Measurements from ENCODE around the gene LINC01488.

LINC01488 gene

DNA sequence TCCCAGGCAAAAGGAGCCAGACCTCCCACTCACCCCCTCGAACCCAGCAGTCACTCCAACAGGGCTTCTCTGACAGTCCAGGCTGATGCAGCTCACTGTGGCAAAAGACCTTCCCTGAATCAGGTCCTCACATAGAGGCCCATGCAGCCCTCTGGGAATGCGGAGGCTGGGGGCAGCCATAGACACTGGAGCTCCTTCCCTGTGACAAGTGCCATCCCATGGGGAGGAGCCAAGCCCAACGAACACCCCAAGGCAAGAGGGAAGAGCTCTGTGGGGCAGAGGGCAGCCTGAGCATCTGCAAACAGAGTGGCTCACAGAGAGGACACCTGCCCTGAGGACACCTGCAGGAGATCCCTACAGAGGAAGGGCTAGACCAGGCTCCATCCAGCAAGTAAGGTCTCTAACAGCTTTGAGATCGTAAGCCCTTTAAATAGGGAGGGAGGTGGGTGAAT, at the start of gene LINC01488:
Gene LINC01488, plus strand, starts transcription at position 271 of the 452 bp plus-strand sequence.
- no peak for DNase-seq

DNA sequence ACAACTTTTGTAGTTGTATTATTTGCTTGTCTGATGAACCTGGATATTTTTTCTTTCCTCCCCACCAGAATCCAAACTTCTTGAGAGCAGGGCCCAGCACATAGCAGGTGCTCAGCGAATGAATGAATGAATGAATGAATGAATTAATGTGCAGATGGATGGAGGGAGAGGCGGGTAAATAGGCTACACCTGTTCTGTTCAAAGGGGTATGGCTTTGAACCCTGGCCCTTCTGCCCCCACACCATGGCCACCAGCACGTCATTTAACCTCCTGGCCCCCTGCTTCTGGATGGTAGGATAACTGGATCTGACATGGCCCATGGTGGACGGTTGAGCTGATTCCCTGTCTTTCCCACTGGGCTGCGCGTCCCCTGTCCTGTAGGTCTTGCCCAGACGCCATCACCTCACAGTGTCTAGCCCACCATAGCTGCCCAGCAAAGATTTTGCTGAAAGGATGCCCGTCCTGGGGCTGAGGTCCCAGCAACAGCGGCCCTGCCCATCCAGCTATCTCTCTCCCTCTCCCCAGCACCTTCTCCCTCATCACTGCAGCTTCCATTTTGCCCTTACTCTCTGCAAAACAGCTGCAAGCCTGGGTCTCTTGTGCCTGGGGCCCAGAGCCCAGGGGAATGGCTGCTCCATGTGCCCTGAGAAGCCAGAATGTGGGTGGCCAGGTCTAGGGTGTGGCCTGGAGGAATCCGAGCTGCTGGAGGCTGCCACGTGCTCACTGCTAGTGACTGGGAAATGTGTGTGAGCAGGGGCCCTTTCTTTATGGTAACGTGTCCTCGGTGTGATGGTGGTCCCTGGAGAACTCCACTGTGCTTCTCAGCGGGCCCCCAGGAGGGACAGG, 49.3 kb upstream of the LINC01488 start:
- DNase-seq = no peak

DNA sequence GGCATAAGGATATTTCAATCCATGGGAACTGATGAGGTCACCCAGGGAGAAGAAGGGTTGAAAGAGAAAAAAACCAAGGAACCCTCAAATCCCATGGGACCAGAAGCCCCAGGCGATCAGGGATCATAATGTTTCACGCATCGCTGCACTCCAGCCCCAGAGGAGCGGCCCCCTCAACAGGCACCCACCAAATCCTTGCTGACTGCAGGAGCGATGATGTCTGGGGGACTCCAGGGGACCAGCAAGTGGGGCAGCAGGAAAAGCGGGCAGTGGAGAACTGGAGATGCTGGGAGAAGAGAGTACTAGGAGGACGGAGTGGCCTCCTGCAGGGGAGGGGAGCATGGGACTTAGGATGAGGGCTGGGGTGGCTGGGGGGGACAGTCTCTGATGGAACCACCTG, 47.7 kb upstream of the LINC01488 start:
- DNase-seq = no peak

DNA sequence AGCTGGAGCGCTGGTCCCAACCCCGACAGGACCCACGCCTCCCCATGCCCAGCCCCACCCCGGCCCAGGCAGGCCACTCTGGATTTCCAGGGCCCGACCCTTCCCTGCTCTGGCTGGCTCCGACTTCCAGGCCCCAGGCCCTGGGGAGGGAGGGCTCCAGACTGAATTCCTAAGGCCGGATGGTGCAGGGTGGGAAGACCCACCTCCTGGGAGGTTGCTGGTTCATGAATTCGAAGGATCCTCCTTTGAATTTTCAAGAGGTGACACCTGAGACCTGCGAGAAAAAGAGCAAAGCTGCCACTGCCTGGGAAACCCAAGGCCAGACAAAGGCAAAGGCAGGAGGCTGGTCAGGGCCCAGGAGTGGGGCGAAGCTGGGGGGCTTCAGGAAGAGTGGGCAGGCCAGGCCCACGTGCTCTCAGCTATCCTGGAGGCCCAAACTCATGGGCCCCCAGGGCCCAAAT, 47.0 kb upstream of the LINC01488 start:
- DNase-seq = no peak

DNA sequence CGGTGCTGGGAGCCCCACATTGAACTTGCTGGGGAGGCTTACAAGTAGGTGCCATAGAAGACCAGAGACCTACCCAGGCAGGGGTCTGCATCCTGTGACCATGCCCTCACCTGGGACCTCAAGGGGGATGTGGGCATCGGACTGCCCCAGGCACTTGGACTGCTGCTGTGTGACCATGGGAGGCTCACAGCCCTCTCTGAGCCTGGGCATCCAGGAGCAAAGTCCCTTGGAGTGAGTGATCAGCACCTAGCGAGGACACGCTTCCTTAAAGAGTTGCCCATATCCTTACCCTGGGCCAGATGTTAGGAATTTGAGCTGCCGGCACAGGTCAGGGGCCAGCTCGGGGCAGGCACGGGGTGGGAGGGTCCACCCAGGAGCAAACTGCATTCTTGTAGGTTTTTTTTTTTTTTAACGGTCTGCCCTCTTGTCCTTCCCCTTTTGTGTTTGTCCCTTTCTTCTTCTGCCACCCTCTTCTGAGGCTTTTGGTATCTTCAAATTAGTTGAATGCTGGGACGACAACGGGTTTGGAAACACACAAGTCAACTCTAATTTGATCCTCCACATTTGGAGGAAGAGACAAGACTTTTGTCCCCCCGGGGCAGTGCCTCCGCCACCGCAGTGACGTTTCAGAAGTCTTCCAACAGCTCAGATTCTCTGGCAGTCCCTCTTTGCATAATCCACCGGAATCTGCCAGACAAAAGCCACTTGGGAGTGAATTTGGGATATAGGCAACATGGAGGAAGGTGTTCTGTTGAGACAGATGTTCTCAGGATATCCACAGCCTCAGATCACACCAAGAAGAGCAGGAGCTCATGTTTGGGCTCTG, 46.1 kb upstream of the LINC01488 start:
- DNase-seq = no peak

DNA sequence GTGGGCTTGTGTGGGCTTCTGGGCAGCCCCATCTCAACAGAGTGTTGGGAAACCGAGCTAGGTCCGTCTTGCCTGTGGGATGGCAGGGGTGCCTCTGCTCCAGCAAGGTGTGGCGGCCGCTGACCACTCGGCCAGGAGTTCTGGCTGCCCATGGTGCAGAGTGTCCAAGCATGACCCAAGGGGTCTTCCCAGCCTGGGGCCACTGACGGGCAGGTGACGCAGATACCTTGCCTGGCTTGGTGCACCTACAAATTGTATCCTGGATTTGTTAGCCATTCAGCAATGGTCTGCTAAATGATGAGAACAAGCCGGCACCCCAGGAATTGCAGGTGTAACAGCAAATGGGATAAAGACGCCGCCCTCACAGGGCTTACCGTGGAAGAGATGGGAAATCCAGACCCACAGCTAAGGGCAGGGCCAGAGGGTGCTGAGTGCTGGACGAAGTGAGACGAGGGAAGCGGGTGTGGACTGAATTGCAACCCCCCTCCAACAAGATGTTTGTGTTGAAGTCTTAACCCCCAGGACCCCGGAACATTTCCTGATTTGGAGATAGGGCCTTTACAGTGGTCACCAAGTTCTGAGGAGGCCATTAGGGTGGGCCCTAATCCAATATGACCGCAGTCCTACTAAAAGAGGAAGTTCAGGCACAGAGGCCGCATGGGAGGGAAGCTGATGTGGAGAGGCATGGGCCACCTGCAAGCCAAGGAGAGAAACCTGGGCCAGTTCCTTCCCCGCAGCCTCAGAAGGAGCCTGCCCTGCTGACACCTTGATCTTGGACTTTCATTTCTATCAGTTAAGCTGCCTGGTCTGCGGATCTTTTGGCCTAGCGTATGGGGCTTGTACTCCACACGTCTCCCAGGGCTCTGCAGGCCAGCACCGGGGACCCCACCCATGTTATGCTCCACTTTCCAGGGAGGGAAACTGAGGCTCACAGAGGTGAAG, 45.2 kb upstream of the LINC01488 start:
- DNase-seq = no peak

DNA sequence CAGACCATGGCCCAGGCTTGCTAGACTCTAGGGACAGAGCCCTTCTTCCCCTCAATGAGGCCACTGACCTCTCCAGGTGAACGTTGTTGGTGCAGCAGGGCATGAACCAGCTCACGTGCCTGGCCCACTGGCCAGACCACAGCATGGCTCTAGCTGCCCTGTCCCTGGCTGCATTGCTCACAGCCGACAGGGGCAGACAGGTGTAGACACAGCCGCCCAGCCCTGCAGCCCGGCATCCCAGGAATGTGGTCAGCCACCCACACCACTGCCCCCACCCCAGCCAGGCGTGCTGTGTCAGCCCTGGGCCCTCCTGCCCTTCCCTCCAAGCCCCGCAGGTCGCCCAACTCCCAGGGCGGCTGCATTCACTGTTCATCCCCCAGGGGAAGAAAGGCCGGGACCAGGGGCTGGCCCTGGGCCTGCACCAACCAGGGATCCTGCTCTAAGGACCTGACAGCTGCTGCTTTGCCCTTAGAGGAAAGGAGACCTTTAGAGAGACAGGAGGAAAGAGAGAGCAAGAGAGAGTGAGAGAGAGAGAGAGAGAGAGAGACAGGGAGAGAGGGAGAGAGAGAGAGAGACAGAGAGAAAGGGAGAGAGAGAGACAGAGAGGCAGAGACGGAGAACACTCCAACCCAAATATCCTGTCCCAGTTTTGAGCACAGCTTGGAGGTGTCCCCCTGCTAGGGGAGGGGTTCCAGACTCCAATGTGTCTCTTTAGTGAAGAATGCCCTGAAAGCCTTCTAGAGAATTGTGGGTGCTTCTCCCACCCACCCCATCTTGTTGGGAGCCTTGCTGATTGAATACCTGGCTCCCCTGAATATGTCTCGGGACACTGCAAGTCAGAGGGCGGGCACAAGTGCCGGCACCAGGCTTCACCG, 44.2 kb upstream of the LINC01488 start:
- DNase-seq = no peak

DNA sequence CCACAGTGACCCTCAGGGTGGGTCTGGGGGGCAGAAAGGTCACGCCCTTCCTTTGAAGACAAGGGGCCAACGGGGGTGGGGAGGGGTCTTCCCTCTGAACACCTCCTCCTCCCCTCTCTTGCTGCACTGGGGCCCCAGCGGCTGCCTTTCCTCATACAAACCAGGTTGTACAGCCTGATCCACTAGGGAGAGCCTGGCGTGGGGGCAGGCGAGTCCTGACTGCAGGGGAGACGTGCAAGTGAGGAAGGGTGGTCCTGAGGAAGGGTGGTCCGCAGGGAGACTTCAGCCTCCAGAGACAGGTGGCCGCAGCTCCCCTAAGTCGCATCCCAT, 43.6 kb upstream of the LINC01488 start:
- DNase-seq = no peak

DNA sequence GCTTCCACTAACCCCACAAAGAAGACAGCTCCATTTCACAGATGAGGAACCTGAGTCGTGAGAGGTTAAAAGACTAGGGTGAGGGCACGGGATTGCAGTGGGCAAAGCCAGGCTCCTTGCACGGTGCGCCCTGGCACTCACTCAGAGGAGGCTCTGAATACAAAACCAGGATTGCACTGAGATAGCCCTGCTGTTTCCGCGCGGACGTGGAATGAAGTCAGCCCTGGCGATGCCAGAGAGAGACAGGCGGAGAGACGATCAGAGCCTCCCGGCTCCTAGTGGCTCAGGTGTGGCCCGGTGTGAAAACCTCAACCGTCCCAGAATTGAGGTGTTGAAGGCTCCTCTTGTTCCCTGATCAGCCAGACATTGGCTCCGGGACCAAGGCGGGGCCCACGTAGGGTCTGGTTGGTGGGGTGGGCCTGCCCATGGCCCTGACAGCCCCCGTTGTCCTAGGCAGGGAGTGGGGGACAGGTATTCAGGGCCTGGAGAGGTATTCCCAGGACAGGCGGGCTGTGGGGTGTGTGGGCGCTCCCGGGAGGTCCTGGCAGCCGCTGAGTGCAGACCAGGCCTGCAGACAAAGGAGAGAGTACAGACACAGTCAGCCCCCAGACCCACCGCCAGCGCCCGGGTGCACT, 43.1 kb upstream of the LINC01488 start:
- no peak for DNase-seq

DNA sequence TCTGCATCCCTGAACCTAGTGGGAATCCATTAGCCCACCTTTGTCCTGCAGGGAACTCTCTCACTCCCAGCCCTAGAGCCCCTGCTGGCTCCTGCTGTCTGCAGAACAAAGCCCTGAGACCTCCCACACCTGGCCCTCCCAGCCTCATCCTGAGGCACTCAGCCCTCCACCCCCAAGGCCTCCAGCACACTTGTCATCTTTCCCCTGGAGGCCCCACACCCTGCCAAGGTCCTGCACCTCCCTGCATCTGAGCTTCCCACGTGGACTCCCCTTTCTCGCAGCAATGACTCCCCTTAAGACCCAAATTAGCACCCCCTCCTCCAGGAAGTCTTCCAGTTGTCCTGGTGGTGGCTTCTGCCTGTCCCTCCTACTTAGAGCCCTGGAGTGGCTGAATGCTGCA, 42.3 kb upstream of the LINC01488 start:
- no peak for DNase-seq

DNA sequence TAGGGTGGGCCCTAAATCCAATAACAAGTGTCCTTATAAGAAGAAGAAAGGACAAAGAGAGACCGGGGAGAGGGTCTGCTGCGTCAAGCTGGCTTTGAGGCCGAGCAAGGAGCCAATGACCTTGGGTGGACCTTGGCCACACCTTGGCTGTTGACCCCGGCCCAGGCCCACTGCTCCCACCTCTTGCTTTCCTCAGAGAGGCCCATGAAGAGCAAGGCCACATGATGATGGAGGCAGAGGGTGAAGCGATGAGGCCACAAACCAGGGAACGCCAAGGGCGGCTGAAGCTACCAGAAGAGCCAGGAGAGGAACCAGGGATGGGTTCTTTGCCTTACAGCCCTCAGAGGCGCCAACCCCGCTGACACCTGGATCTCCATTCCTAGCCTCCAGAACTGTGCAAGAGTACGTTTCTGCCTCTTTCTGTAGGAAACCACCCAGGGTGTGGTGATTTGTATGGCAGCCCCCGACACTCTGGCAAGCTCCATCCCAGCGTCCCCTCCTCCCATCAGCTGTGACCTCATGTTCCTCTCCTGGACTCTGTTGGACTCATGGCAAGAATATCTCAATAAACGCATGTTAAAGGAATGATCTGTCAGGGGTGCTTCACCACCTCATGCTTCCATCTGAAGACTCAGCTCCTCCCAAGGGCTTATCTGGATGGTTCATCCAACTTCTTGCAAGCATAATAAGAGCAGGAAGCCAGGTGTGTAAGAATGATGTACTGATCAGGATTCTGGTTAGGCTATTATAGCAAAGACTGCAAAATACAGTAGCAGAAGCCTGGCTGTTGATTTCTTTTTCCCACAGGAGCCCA, 41.6 kb upstream of the LINC01488 start:
- DNase-seq = no peak

DNA sequence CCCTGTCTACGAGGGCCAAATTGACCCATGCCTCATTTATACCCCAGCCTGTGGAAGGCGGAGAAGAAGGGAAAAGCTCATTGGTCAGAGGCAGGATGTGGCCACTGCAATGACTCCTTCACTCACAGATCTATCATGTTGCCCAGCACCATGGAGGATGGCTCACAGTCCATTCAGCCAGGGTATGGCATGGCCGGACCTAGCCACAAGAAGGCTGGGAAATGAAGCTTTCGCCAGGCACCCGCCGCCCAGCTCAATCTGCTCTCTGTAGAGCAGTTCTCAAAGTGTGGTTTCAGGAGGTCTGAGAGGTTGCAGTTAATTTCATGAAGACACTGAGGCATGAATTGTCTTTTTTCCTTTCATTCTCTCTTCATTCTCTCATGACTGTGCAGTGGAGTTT, 40.6 kb upstream of the LINC01488 start:
- DNase-seq = no peak

DNA sequence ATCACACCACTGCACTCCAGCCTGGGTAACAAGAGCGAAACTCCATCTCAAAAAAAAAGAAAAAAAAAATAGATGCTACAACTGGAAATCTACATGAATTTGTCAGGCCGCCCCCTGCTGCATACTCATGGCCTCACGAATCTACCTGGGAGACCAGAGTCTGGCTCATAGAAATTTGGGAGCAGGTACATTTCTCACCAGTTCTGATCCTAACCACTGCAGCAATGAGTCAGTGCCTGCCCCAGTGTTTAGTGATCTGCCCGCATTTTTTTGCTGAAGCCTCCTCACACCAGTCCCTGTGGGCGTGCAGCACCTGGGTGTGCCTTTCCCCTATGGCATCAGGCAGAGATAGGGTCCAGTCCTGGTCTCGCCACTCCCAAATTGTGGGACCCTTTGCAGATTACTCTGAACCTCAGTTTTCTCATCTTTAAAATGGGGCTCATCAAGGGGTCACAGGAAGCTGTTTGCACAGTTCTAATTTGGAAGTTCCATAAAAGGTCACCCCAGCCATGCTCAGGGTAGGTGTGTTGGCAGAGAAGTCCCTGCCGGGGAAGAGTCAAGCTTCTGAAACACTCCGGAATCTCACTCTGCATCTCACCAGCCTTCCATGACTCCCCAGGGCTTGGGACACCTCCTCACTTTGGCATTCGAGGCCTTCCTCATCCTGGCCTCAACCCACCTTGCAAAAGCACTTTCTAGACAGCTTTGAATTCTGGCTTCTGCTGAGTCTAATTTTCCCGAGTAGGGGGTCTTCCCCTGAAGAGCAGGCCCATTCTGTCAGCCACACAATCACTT, 39.3 kb upstream of the LINC01488 start:
- no peak for DNase-seq

DNA sequence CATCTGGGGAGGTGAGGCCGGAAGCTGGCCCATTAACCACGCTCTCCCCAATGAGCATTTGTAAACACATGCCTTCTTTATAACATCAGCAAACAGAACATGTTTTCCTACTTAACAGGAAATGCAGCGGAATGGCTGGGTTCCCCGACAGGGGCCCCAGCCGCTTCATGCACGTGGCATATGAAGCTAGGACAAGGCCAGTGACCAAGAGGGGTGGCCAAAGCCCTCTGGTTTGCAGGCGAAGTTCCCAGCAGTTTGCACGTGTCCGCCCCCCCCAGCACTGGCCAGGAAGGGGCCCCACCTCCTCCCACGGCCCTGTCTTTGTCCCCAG, 38.7 kb upstream of the LINC01488 start:
- no peak for DNase-seq

DNA sequence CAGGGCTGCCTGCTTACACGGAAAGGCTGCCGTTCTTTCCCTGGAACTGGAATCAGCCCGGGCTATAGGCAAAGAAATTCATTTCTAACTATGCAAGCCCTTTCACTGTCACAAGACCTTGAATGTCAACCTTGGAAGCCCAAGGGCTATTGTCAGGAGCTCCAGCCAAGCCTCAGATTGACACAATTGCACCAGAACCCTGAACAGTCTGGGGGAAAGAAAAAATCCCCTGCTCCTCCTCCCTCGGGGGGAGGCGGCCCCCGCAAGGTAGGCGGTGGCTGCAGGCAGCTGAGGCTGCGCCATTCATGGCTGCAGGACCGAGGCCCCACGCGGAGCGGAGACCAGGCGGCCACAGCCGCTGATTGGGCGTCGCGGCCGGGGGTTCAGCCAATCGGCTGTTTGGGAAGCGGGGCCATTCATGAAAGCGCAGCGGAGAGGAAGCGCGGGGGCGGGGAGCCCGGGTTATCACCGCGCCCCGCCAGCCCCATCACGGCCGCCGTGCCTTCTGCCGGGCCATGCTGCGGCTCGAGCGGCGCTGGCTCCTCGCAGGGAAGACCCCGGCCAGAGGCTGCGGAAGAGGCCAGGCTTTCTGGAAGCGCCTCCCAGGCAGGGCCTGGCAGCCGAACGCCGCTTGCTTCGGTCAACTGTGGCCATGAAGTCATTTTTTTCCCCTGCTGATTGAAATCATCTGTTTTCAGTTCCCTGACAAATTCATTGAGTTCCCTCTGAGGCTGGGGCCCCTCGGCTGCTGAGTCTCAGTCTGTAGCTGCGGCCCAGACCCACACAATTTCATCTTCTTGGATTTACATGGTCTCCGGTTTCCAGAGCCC, 38.1 kb upstream of the LINC01488 start:
- peak; percentile 49 for DNase-seq

DNA sequence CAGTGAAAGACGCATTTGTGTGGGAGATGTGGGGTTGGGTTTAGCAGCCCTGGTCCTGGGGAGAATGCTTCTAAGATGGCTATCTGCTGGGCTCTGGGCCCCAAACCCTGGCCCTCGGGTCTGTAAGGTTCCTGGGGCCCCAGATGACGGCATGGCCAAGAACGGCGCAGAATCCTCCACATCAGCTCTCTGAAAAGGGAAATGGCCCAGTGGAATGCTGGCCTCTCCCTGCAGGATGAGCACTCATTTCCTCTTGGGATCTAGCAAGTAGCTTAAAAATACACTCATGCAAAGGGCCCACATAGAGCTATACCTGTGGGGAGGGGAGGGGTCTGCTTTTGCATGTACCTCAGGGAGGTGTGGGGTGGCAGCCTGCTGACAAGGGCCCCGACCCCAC, 37.5 kb upstream of the LINC01488 start:
- no peak for DNase-seq

DNA sequence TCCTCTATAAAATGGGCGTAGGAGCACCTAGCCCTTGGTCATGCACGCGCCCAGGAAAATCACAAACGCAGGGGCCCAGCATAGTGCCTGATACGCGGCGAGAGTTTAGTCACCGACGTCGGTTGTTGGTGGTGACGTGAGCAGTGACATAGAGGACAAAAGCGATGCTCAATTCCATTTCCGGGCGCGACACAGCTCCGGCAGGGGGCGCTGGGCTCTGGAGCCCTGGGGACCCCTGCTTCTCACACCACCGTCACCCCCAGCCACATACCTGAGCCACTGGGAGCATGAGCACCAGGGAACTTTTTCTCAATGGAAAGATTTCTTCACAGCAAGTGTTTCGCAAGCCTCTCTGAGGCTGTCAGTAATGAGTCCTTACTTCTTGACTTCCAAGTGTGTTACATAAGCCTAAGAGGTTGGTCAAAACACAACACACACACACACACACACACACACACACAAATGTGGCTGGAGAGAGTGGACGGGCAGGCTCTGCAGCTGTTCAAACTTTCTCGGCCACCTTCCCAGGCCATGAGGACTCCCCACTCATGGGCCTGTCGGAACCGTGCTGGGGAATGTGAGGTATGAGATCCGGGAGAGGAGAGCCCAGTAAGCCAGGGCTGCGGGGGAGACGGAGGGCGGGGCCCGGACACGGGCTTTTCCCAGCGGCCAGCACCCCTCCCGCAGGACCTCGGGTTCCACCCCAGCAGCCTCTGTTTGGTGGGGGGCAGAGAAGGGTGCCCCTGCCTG, 36.9 kb upstream of the LINC01488 start:
- no peak for DNase-seq

DNA sequence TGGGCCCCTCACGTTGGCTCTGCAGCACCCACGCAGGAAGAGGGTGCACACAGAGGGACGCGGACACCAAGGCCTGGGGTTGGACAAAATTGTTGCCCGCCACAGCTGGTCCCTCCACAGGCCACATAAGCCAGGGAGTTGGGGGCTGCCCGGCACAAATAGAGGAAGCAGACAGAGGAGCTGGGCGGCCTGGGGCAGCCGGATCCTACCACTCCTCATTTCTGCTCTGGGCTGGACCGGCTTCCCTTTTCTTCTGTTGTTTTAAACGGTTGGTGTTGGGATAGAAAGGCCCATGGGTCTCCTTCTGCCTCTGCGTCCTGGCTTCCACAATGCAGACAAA, 36.4 kb upstream of the LINC01488 start:
- no peak for DNase-seq
